Vagina (tissue), 2 donors: Measurements from ENCODE around the gene CYP4F22. TPM values are rescaled to one million over a fixed set of nuclear protein-coding genes. Genes with fewer than 3 reads are reported as not detected.

Experiments
- DNase-seq, 2 donors: peaks; one replicate each; pipeline ENCODE4 v3.0.0-alpha.2; 2017; ENCODE audit errors: extremely low spot score in 2 of 2
- H3K27ac ChIP-seq: fragments of 200-600 bp; sonication (generic); one replicate; pipeline ENCODE4 v1.5.1; 2019
- H3K27me3 ChIP-seq: fragments of 200-600 bp; sonication (generic); one replicate; pipeline ENCODE4 v1.5.1; 2019
- H3K36me3 ChIP-seq, 2 donors: fragments of 200-600 bp; sonication (generic); one replicate each; pipeline ENCODE4 v1.5.1; 2017 to 2019
- H3K4me1 ChIP-seq: fragments of 200-600 bp; sonication (generic); one replicate; pipeline ENCODE4 v1.5.1; 2019
- H3K4me3 ChIP-seq, 2 donors: fragments of 200-600 bp; sonication (generic); 1 replicate in 1 of 2; 2 replicates in 1 of 2; pipeline ENCODE4 v1.5.1; 2016 to 2019
- H3K9me3 ChIP-seq: fragments of 200-600 bp; sonication (generic); one replicate; pipeline ENCODE4 v1.5.1; 2019
- CTCF ChIP-seq, 3 experiments: fragments of 450-650 bp in 2 of 3; fragments of 200-600 bp in 1 of 3; sonication (generic) in 1 of 3; IDR thresholded peaks; one replicate each; pipeline ENCODE4 v1.5.1; 2017 to 2019; ENCODE audit warnings: antibody characterized with exemption in 3 of 3, mild to moderate bottlenecking in 2 of 3, moderate library complexity in 2 of 3
- POLR2A ChIP-seq, 2 donors: fragments of 450-650 bp; IDR thresholded peaks; one replicate each; pipeline ENCODE4 v1.6.1; 2017; ENCODE audit warnings: antibody characterized with exemption in 2 of 2, mild to moderate bottlenecking in 2 of 2, moderate library complexity in 2 of 2
- POLR2AphosphoS5 ChIP-seq, 2 donors: sonication (generic); formaldehyde crosslinking; IDR thresholded peaks; one replicate each; pipeline ENCODE4 v1.9.0; 2017; ENCODE audit warnings: antibody characterized with exemption in 2 of 2, mild to moderate bottlenecking in 2 of 2, low read depth in 1 of 2; ENCODE audit not compliant: insufficient read depth in 1 of 2
- intact Hi-C: fragments of 100-400 bp; cut with DNase I; formaldehyde crosslinking; loops from one replicate; pipeline ENCODE4 v1.15.1; 2023
- total RNA-seq: library from RNA; depleted of rRNA; stranded (reverse); fragments of >200 nt; gene quantifications from one replicate; pipeline ENCODE4 v1.2.3, GENCODE V29; 2016

Gene CYP4F22
- total RNA-seq, 1 donor from 2014 or later: 12.3 TPM

GRCh38 chr19:15595069-15595468, 86.7 kb downstream of the CYP4F22 start:
- Histone ChIP-seq H3K4me1 (no peaks in the 10 kb centered on the region), H3K4me3 (no peak overlapping the region), H3K27ac (no peak overlapping the region), H3K27me3 (no peaks in the 10 kb centered on the region), H3K9me3 (no peaks in the 10 kb centered on the region), H3K36me3 (no peaks in the 10 kb centered on the region)
- intact Hi-C loops: no loop called here
- no peak for DNase-seq
- TF ChIP-seq POLR2AphosphoS5 (IDR thresholded peaks at IDR 0.05; ENCODE audit: insufficient read depth in 1 of 2, low read depth in 1 of 2) (no peak), CTCF (IDR thresholded peaks at IDR 0.05) (no peak), POLR2A (IDR thresholded peaks at IDR 0.05) (no peak)

Other genes with a start within 250 kb of the CYP4F22 start
- gene BRD4, start 176.0 kb upstream of the CYP4F22 start, total RNA-seq: 53.0 TPM
- gene AKAP8, start 128.7 kb upstream of the CYP4F22 start, total RNA-seq: 27.7 TPM
- gene AKAP8L, start 89.5 kb upstream of the CYP4F22 start, total RNA-seq: 127 TPM
- 44.4 TPM for gene WIZ, start 58.6 kb upstream of the CYP4F22 start, total RNA-seq
- 7.9 TPM for gene RASAL3, start 44.0 kb upstream of the CYP4F22 start, total RNA-seq
- not detected for gene PGLYRP2, start 29.0 kb upstream of the CYP4F22 start, total RNA-seq
- gene CYP4F8, start 106.7 kb downstream of the CYP4F22 start, total RNA-seq: 0.98 TPM
- gene CYP4F3, start 132.4 kb downstream of the CYP4F22 start, total RNA-seq: 29.7 TPM
- gene CYP4F12, start 164.6 kb downstream of the CYP4F22 start, total RNA-seq: 76.1 TPM
- gene OR10H2, start 219.5 kb downstream of the CYP4F22 start, total RNA-seq: not detected
- gene OR10H3, start 229.5 kb downstream of the CYP4F22 start, total RNA-seq: not detected